ENCODE measurements around the gene CREBBP.

DNA sequence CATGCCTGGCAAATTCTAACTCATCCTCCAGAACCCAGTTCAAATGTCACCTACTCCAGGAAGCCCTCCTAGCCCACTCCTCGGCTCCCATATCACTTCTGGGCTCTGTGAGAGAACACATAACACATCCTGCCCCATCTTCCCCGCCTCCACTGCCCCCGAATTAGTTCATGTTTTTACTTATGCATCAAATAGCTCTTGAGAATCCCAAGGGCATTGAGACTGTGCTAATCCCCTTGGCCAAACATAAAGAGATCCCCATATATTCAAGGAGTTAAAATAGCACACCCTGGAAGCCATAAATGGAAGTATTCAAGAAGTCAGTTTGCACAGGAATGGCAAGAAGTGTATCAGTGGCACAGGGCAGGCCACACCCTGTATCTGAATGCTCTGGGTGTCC is 2.0 kb upstream of the CREBBP start:
- TF ChIP-seq CTCF (optimal IDR thresholded peaks at IDR 0.05 in 1 of 3, IDR thresholded peaks at IDR 0.05 in 1 of 3, conservative IDR thresholded peaks at IDR 0.05 in 1 of 3; ENCODE audit: extremely low read depth in 1 of 3, insufficient read depth in 2 of 3, low read length in 3 of 3) (no peak), EZH2 (IDR thresholded peaks at IDR 0.05; ENCODE audit: low read length) (no peak)
